ACC112 (cell line): ENCODE results near the gene TMEM259.

ENCODE experiments used
- H2AFZ ChIP-seq: fragments of 200-600 bp; sonication (generic); one replicate; pipeline ENCODE4 v1.6.0; 2017; ENCODE audit warnings: antibody characterized with exemption, low read length; ENCODE audit not compliant: unreplicated experiment
- H3K27ac ChIP-seq: fragments of 200-600 bp; sonication (generic); 2 replicates; pipeline ENCODE4 v1.5.1; 2014; ENCODE audit warnings: low read depth, mild to moderate bottlenecking, antibody characterized with exemption, low read length, moderate library complexity
- H3K27me3 ChIP-seq: fragments of 200-600 bp; sonication (generic); 2 replicates; pipeline ENCODE4 v1.6.1; 2014; ENCODE audit warnings: mild to moderate bottlenecking, antibody characterized with exemption, low read length, moderate library complexity, mixed read lengths; ENCODE audit not compliant: insufficient read depth
- H3K36me3 ChIP-seq: fragments of 200-600 bp; sonication (generic); 2 replicates; pipeline ENCODE4 v1.6.1; 2016; ENCODE audit warnings: mild to moderate bottlenecking, antibody characterized with exemption, low read length, moderate library complexity, mixed read lengths; ENCODE audit not compliant: insufficient read depth
- H3K4me1 ChIP-seq: fragments of 200-600 bp; sonication (generic); one replicate; pipeline ENCODE4 v1.6.1; 2016; ENCODE audit warnings: low read length, mixed read lengths; ENCODE audit not compliant: insufficient read depth, unreplicated experiment, control insufficient read depth
- H3K4me3 ChIP-seq: fragments of 200-600 bp; sonication (generic); 2 replicates; pipeline ENCODE4 v1.5.1; 2014; ENCODE audit warnings: mild to moderate bottlenecking, low read depth, low read length
- H3K79me2 ChIP-seq: fragments of 200-600 bp; sonication (generic); one replicate; pipeline ENCODE4 v1.6.0; 2016; ENCODE audit warnings: low read length; ENCODE audit not compliant: control insufficient read depth, unreplicated experiment, insufficient read depth

The TMEM259 gene

DNA sequence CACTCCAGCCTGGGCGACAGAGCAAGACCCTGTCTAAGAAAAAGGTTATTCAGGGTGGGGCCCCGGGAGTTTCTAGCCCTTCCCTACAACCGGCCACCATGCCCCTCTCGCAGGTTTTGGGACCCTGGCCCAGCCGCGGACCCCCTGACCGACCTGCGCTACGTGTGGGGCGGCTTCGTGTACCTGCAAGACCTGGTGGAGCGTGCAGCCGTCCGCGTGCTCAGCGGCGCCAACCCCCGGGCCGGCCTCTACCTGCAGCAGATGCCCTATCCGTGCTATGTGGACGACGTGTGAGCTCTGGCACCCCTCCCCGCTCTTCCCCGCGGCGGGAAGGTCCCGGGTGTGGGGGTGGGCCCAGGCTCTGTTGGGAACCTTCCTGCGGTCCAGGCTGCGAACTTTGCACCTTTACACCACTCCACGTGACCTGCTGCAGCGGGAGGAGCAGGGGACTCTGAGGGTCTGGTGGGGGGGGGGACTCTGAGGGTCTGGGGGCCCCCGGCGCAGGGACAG lies 25.2 kb upstream of the TMEM259 start:
- Histone ChIP-seq H3K79me2 (no peaks in the 10 kb centered on the region), H2AFZ (no peak overlapping the region), H3K36me3 (no peaks in the 10 kb centered on the region), H3K4me1 (no peaks in the 10 kb centered on the region), H3K27me3 (no peaks in the 10 kb centered on the region), H3K4me3 (no peak overlapping the region), H3K27ac (no peak overlapping the region)

DNA sequence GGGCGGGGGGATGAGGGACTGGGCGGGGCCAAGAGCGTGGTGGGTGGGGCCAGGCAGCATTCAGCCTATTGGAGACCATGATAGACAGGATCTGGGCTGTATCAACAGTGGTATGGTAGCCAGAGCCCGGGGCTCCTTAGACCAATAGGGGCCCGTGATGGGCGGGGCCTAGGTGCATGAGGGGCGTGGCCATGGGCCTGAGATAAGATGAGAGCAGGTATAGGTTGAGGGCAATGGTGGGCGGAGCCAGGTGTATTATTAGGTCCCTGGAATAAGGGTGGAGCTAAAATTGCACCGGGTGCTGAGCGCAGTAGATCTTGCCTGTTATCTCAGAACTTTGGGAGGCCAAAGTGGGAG lies 24.3 kb upstream of the TMEM259 start:
- no peak overlapping the region for H3K27ac ChIP-seq

DNA sequence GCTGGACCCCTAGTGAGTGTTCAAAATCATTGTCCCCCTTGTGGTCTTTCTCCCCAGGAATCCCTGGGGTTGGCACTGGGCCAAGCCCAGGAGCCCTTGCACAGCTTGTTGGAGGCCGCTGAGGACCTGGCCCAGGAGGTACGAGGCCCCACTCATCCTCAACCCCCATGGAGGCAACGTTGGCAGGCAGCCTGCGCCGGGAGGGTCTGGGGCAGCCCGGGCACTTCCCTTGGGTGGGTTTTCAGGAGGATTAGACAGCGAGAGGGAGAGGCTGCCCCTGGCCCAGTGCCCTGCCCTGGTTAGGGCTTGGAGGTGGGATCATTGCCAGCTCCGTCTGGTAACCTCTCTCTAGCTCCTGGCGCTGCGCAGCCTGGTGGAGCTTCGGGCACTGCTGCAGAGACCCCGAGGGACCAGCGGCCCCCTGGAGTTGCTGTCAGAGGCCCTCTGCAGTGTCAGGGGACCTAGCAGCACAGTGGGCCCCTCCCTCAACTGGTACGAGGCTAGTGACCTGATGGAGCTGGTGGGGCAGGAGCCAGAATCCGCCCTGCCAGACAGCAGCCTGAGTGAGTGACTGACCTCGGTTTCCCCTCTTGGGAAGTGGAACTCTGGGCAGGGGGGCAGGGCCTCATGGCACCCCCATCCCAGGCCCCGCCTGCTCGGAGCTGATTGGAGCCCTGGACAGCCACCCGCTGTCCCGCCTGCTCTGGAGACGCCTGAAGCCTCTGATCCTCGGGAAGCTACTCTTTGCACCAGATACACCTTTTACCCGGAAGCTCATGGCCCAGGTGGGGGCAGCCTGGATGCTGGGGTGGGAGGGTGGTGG lies 22.0 kb upstream of the TMEM259 start:
- Histone ChIP-seq H3K36me3 (no peaks in the 10 kb centered on the region), H2AFZ (no peak overlapping the region), H3K4me3 (no peak overlapping the region), H3K27ac (no peak overlapping the region), H3K27me3 (no peaks in the 10 kb centered on the region), H3K4me1 (peaks cover 2% of the 10 kb centered on the region), H3K79me2 (no peaks in the 10 kb centered on the region)

More for the DNA sequence above, 24.3 kb upstream of the TMEM259 start:
- Histone ChIP-seq H2AFZ (no peak overlapping the region), H3K79me2 (no peaks in the 10 kb centered on the region), H3K27me3 (no peaks in the 10 kb centered on the region), H3K36me3 (no peaks in the 10 kb centered on the region), H3K4me1 (no peaks in the 10 kb centered on the region), H3K4me3 (no peak overlapping the region)

DNA sequence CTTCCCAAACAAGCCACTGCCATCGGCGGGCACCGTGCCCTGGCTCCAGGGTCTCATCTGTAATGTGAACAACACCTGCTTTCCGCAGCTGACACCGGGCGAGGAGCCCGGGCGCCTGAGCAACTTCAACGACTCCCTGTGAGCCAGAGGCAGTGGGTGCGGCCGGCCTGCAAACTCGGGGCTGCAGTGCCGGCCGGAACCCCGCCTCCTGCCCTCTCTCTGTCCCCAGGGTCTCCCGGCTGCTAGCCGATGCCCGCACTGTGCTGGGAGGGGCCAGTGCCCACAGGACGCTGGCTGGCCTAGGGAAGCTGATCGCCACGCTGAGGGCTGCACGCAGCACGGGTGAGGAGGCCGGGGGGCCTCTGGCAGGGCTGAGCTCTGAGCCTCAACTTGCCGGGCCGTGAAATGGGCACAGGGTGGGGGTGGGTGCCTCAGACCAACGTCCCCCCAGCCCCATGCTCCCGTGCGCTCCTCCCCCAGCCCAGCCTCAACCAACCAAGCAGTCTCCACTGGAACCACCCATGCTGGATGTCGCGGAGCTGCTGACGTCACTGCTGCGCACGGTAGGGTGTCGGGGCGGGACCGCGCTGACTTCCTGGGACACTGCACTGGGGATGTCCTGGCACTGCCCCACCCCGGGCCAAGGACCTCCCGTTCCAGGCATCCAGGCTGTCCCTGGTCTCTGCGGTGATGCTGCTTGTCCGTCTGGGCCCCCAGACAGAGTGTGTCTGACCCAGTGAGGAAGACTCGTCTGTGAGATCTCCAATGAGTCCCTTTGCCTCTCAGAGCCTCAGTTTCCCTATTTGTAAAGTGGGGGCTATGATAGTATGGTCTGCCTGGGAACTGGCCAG lies 21.1 kb upstream of the TMEM259 start:
- Histone ChIP-seq H3K27me3 (no peaks in the 10 kb centered on the region), H3K4me3 (no peak overlapping the region), H3K4me1 (peaks cover 4% of the 10 kb centered on the region)

DNA sequence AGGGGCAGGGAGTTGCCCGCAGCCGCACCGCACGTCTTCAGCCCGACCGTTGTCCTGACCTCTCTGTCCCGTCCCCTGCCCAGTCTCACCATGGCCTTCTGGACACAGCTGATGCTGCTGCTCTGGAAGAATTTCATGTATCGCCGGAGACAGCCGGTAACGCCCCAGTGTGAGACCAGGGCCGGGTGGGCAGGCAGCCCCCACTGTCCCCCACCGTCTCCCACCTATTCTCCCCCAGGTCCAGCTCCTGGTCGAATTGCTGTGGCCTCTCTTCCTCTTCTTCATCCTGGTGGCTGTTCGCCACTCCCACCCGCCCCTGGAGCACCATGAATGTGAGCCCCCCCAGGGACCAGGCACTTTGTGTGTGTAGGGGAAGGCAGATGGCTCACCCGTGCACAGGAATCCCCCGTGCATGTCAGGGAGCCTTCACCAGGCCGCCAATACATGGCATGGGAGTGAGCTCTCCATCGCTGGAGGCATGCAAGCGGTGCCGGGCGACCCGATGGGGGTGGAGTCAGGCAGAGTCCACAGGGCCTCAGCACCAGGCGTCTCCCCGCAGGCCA lies 20.4 kb upstream of the TMEM259 start:
- Histone ChIP-seq H3K4me3 (peak overlapping the region; percentile 75), H3K27me3 (no peaks in the 10 kb centered on the region), H3K36me3 (no peaks in the 10 kb centered on the region), H3K79me2 (no peaks in the 10 kb centered on the region), H3K4me1 (peaks cover 4% of the 10 kb centered on the region), H2AFZ (no peak overlapping the region), H3K27ac (no peak overlapping the region)

More for the DNA sequence above, 21.1 kb upstream of the TMEM259 start:
- H3K79me2 ChIP-seq, result no peaks in the 10 kb centered on the region
- no peaks in the 10 kb centered on the region for H3K36me3 ChIP-seq
- H3K27ac ChIP-seq, result no peak overlapping the region
- H2AFZ ChIP-seq, result no peak overlapping the region

DNA sequence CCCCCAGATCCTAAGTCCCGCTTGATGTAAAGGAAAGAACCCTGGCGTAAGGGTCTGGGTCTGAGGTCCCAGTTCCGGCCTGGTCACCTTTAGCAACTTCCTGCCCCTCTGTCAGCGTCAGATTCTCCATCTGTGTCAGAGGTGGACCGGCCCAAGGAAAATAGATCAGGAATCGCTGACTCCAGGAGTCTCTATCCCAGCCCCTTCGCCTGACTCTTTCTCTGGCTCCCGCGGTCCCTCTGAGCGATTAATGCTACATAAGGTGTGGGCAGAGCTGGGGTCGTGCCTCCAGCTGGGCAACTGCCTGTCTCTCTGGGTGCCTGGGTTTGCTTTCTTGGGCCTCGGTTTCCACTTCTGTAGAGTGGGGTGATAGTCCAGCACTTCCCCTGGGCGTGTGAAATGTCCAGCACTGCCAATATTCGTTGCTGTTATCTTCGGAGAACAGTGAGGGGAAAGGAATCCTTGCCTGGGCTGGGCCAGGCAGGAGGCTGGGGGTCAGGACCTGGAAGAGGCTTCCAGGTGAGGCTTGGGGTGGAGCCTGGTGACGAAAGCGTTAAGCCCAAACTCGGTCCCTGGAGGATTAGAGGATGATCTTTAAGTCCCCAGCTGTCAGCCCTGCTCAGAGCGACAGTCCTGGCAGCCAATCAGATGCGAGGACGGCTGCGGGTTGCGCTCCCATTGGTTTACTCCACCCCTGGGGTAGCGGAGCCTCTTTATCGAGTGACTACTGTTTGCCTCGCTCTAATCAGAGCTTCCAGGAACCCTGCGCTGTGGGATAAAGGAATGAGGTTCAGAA lies 19.8 kb upstream of the TMEM259 start:
- Histone ChIP-seq H3K4me3 (peak overlapping the region; percentile 75), H3K27me3 (no peaks in the 10 kb centered on the region), H3K36me3 (no peaks in the 10 kb centered on the region), H3K27ac (no peak overlapping the region), H2AFZ (no peak overlapping the region), H3K4me1 (peaks cover 4% of the 10 kb centered on the region), H3K79me2 (no peaks in the 10 kb centered on the region)

DNA sequence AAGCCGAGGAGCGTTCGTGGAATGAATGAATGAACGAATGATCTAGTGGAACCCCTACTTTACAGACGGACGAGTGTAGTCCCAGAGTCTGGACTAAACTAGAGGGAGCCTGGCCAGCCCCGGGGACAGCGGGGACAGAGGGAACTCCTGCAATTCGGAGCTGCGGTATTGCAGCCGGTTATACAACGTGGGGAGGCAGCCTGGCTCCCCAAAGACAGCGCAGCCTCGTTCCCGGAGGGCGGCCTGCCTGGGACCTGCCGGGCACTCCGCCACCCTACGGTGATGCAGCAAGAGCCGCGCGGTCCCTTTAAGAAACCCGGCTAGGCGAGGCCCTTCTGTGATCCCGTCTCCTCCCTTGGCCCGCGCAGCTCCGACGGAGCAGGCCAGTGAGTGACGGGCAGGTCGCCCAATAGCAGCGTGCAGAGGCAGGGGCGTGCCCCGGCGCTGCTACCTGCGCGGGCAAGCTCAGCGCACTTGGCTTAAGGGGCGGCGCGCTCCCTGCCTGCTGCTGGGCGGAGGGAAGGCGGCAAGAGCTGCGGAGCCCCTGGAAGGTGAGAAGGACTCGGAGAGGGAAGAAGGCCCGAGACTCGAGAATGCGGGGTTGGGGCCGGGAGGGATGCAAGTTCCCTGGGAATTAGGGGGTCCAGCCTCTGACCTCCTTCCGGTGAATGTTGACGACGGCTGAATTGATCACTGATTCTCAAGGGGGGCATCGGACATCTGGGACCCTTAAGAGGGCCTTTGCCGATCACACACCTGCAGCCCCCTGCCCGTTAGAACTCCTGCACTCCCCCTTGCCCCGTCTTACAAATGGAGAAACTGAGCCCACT lies 18.9 kb upstream of the TMEM259 start, which contains the start of gene ABCA7:
Gene ABCA7, plus strand, starts transcription at position 462 of the 830 bp plus-strand sequence. CDS start 1,255 bp downstream, outside the sequence.
- Histone ChIP-seq H3K4me1 (peaks cover 4% of the 10 kb centered on the region), H3K4me3 (peak within 1 kb of the TSS; percentile 75), H3K27me3 (no peaks in the 10 kb centered on the region), H3K79me2 (no peaks in the 10 kb centered on the region), H3K27ac (no peak within 1 kb of the TSS), H3K36me3 (no peaks in the 10 kb centered on the region), H2AFZ (no peak within 1 kb of the TSS)

DNA sequence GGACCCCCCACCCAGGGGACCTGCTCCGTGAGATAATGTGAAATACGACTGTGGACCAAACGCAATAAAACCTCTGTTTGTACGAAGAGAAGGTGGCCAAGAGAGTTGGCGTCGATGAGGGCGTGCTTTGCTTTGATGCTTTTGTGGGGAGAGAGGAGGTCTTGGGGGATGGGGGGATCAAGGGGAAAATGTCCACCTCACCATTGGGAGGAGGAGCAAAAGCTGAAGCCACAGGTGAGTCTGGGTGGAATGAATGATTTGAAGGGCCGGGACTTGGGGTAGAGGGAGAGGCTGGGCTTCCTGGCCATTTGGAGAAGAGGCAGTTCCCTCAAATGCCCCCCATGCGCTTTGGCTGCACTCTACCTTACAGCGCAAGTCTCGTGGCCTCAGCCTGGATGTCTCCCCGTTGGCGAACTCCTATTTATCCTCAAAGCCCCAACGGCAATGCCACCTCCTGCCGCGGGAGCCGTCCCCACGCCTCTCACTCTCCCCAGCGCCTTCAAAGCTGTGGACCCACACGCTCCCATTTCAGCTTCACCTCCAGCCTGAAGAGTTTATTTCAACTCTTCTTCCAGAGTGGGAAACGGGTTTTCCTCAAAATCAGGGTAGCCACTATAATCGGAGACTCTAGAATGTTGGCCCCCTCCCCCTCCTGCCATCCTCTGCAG lies 18.2 kb upstream of the TMEM259 start:
- H3K4me3 ChIP-seq, result no peak overlapping the region
- H3K4me1 ChIP-seq, result peaks cover 4% of the 10 kb centered on the region
- H3K36me3 ChIP-seq, result no peaks in the 10 kb centered on the region
- no peaks in the 10 kb centered on the region for H3K79me2 ChIP-seq
- H3K27me3 ChIP-seq, result no peaks in the 10 kb centered on the region
- H2AFZ ChIP-seq, result no peak overlapping the region
- no peak overlapping the region for H3K27ac ChIP-seq

DNA sequence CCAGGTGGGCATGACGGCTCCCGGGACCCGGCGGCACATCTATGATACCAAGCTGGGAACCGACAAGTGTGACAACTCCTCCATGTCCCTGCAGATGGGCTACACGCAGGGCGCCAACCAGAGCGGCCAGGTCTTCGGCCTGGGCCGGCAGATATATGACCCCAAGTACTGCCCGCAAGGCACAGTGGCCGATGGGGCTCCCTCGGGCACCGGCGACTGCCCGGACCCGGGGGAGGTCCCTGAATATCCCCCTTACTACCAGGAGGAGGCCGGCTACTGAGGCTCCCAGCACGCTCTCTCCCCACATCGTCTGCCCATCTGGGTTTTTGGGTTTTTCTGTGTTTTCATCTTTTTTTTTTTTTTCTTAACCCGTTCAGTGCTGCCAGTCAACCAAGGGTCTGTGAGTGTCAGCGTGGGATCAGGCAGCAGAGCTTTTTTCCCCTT lies 16.7 kb upstream of the TMEM259 start:
- peaks cover 4% of the 10 kb centered on the region for H3K4me1 ChIP-seq
- no peaks in the 10 kb centered on the region for H3K27me3 ChIP-seq
- H3K79me2 ChIP-seq, result no peaks in the 10 kb centered on the region
- no peaks in the 10 kb centered on the region for H3K36me3 ChIP-seq
- no peak overlapping the region for H3K27ac ChIP-seq
- H3K4me3 ChIP-seq, result no peak overlapping the region
- no peak overlapping the region for H2AFZ ChIP-seq
